ENCODE results near the gene GFOD1. TPM values are rescaled to one million over a fixed set of nuclear protein-coding genes. Genes with fewer than 3 reads are reported as not detected.
A peak's percentile ranks its signal among the peaks of the same experiment; 100 is the strongest.

The GFOD1 gene
- total RNA-seq, 1 donor from 2014 or later, result 33.7 TPM

DNA sequence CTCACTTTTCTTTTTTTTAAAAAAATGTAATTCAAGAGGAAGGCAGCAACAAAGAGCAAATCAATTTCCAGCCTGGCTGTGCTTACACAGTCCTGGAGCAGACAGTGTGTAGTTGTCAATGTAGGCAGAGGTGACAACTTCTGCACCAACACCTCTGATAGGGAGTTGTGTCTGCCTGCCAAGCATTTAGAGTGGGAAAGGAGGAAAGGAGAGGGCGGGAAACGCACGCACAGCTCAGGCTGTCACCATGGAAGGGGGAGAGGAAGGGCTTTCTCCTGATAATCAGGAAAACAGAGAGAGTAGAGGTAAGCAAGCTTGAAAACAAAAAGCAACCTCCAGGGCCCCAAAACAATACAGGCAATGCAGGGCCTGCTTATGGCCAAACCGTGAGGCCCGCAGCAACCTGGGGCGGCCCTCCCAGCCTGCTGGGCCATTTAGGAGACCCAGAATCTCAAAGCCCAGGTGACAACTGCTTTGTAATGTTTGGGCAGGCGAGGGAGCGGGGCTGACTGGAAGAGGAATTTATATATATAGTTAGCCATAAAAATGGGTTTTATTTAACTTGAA lies 41.5 kb upstream of the GFOD1 start:
- TF ChIP-seq CTCF (IDR thresholded peaks at IDR 0.05), result no peak
- H3K4me3 ChIP-seq, result no peak overlapping the region
- ATAC-seq (no peak), DNase-seq (no peak)
- no peaks in the 10 kb centered on the region for H3K27me3 ChIP-seq
- no peaks in the 10 kb centered on the region for H3K9me3 ChIP-seq
- intact Hi-C loops (cut with DNase I), result no loop called here
- no peak overlapping the region for H3K27ac ChIP-seq
- peaks cover 25% of the 10 kb centered on the region for H3K4me1 ChIP-seq
- H3K36me3 ChIP-seq, result no peaks in the 10 kb centered on the region

DNA sequence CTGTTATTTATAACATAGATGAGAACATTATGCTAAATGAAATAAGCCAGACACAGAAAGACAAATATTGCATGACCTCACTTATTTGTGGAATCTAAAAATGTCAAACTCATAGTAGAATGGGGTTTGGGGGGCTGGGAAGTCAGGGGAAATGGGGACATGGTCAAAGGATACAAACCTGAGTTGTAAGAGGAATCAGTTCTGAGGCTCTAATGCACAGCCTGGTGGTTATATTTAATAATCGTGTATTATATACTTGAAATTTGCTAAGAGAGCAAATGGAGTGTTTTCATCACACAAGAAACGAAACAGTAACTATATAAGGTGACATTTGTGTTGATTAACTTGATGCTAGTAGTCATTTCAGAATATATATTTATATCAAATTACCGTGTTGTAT lies 40.8 kb upstream of the GFOD1 start:
- Histone ChIP-seq H3K27ac (no peak overlapping the region), H3K4me1 (peaks cover 25% of the 10 kb centered on the region), H3K4me3 (no peak overlapping the region), H3K36me3 (no peaks in the 10 kb centered on the region), H3K9me3 (no peaks in the 10 kb centered on the region), H3K27me3 (no peaks in the 10 kb centered on the region)
- TF ChIP-seq CTCF (IDR thresholded peaks at IDR 0.05), result peak; percentile 11
- intact Hi-C loops (cut with DNase I), result no loop called here
- no peak for DNase-seq
- ATAC-seq, result no peak

GRCh38 chr6:13527671-13528056 lies 40.3 kb upstream of the GFOD1 start:
- intact Hi-C loops (cut with DNase I), result no loop called here
- peaks cover 25% of the 10 kb centered on the region for H3K4me1 ChIP-seq
- TF ChIP-seq CTCF (IDR thresholded peaks at IDR 0.05), result no peak
- no peak for DNase-seq
- no peaks in the 10 kb centered on the region for H3K9me3 ChIP-seq
- ATAC-seq, result peak; percentile 36
- no peaks in the 10 kb centered on the region for H3K27me3 ChIP-seq
- no peak overlapping the region for H3K4me3 ChIP-seq
- H3K36me3 ChIP-seq, result no peaks in the 10 kb centered on the region
- peak overlapping the region; percentile 47 for H3K27ac ChIP-seq

DNA sequence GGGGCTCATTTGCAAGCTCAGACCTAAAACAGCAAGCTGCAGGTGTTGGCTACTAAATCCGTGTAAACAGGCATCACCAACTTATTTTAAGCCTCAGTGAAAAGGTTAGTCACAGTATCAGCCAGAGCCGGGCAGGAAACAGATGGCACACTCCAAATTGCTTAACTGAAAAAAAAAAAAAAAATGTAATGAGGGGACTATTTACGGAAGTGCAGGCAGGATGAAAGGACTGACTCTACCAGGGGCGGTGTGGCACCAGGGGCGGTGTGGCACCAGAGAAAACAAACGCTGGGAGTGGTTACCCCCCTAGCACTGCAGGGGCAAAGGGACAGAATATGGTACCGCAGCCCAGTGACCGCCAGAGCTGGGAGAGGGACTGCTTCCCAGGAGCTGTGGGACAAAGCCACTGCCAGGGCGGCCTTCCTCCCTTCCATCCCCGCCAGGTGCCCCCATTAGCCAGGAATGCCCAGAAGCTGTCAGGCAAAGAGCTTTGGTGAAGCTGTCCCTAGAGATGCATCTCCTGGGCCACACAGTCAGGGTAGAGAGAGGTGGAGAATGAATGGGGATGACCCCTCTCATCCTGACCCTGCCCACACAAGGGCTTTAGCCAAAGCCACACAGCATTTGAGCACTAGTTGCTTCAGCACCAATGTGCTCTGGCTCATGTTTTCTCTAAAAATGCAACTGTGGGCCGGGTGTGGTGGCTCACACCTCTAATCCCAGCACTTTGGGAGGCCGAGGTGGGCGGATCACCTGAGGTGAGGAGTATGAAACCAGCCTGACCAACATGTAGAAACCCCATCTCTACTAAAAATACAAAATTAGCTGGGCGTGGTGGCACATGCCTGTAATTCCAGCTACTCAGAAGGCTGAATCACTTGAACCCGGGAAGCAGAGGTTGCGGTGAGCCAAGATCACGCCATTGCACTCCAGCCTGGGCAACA lies 39.6 kb upstream of the GFOD1 start:
- intact Hi-C loops (cut with DNase I), result no loop called here
- Histone ChIP-seq H3K9me3 (no peaks in the 10 kb centered on the region), H3K4me1 (peaks cover 25% of the 10 kb centered on the region), H3K36me3 (no peaks in the 10 kb centered on the region), H3K4me3 (no peak overlapping the region), H3K27me3 (no peaks in the 10 kb centered on the region), H3K27ac (peak overlapping the region; percentile 47)
- ATAC-seq (peak; percentile 79), DNase-seq (no peak)
- TF ChIP-seq CTCF (IDR thresholded peaks at IDR 0.05), result no peak

DNA sequence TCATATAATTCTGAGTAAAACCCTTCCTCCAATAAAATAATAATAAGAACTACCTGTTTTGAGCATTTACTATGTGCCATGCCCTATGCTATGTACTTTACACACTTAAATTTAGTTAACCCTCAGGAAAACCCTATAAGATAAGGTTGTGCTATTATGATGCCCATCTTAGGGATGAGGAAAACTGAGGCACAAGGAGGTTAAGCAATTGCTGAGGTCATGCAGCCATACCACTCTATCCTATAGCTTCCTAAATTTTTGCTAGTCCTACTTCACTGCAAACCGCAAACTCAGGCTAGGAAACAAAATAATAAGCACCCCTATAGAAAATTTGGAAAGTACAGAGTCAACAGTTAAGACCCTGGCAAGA lies 38.9 kb upstream of the GFOD1 start:
- ATAC-seq (no peak), DNase-seq (no peak)
- Histone ChIP-seq H3K36me3 (no peaks in the 10 kb centered on the region), H3K27me3 (no peaks in the 10 kb centered on the region), H3K4me3 (no peak overlapping the region), H3K4me1 (peaks cover 25% of the 10 kb centered on the region), H3K27ac (peak overlapping the region; percentile 47), H3K9me3 (no peaks in the 10 kb centered on the region)
- intact Hi-C loops (cut with DNase I), result no loop called here
- no peak for TF ChIP-seq CTCF (IDR thresholded peaks at IDR 0.05)

Measured in upper lobe of right lung (tissue), 1 donor.